GM10248 (cell line): ENCODE results near the gene SUMF2.
"Not testable (repeated sequence)": the region's sequence is repeated elsewhere in the genome, so short reads cannot be mapped to it uniquely, and the experiment has no call there.

Source experiments
- CTCF ChIA-PET: fragments of 300-600 bp; sonication (Branson Sonifier 250); formaldehyde crosslinking; extraction: SDS; loops from one replicate; lab custom pipeline; 2021; ENCODE audit warnings: antibody characterized with exemption; lab: Yijun Ruan, JAX
- POLR2A ChIA-PET: fragments of 350-650 bp; sonication (Branson Sonifier 250); formaldehyde crosslinking; extraction: SDS; loops from one replicate; lab custom pipeline; 2020; ENCODE audit warnings: antibody characterized with exemption; lab: Yijun Ruan, JAX
- DNase-seq: peaks from one replicate; pipeline ENCODE4 v3.0.0; 2012; ENCODE audit errors: extremely low spot score
- CTCF ChIP-seq: IDR thresholded peaks from 2 replicates; pipeline ENCODE4 v1.5.1; 2012; ENCODE audit warnings: mild to moderate bottlenecking, low read depth; ENCODE audit errors: extremely low read depth, missing control alignments, control extremely low read depth

SUMF2 gene

GRCh38 chr7:56063882-56064625 lies at the start of gene SUMF2:
Gene SUMF2 (plus strand): TSS chr7:56064286. CDS start chr7:56064312, 26 bp downstream.
- ChIA-PET POLR2A (interaction anchor here (1.9 kb wide), 1 partner anchor 13 kb away, joined by 17 read pairs; the partner anchor contains the start of genes CCT6A and PSPH), CTCF (interaction anchor here (0.9 to 3.0 kb wide), 5 partner anchors 10 to 57 kb away, joined by 3 to 27 read pairs (median 6); partner anchors contain the start of genes CCT6A and PSPH)
- peak; percentile 98 for DNase-seq
- TF ChIP-seq CTCF: no peak

- DNase-seq, POLR2A ChIA-PET: not testable (repeated sequence)
- CTCF ChIA-PET: interaction anchor here (3.4 to 6.4 kb wide), 2 partner anchors 12 to 17 kb away, joined by 9 to 39 read pairs; no protein-coding TSS in a partner anchor
Measured at GRCh38 chr7:56017015-56017414, 47.1 kb upstream of the SUMF2 start.

GRCh38 chr7:56019501-56019900 lies 44.6 kb upstream of the SUMF2 start:
- TF ChIP-seq CTCF: no peak
- POLR2A ChIA-PET: no interaction called here
- no peak for DNase-seq
- CTCF ChIA-PET: interaction anchor here (1.2 to 6.4 kb wide), 5 partner anchors 10 to 55 kb away, joined by 3 to 39 read pairs (median 5); no protein-coding TSS in a partner anchor

GRCh38 chr7:56023500-56023899 lies 40.6 kb upstream of the SUMF2 start:
- DNase-seq: no peak
- POLR2A ChIA-PET: no interaction called here
- CTCF ChIA-PET: no interaction called here

GRCh38 chr7:56026538-56026937 lies 37.5 kb upstream of the SUMF2 start:
- no peak for TF ChIP-seq CTCF
- DNase-seq: no peak
- CTCF ChIA-PET: interaction anchor here (1.7 kb wide), 1 partner anchor 12 kb away, joined by 3 read pairs; no protein-coding TSS in a partner anchor
- POLR2A ChIA-PET: no interaction called here

More at GRCh38 chr7:56023500-56023899, 40.6 kb upstream of the SUMF2 start:
- TF ChIP-seq CTCF: no peak

- ChIA-PET POLR2A (no interaction called here), CTCF (no interaction called here)
- no peak for TF ChIP-seq CTCF
- no peak for DNase-seq
Measured at GRCh38 chr7:56028942-56029630, 35.0 kb upstream of the SUMF2 start.
